HCT116 (cell line): Measurements from ENCODE around the gene QSOX1. TPM values are rescaled to one million over a fixed set of nuclear protein-coding genes. Genes with fewer than 3 reads are reported as not detected.

ENCODE experiments used
- ATAC-seq: fragments of 200-7000 bp; cut with Tn5 transposase; 2 replicates; pipeline ENCODE4 v1.9.1; 2020; ENCODE audit warnings: mild to moderate bottlenecking, moderate library complexity
- BruUV-seq: library from RNA; stranded (reverse); fragments of 400-500 nt; replicated peaks from 2 replicates; lab custom pipeline; 2021; lab: Mats Ljungman, UMichigan
- CTCF ChIA-PET: fragments of 300-600 bp; sonication (Branson Sonifier 250); formaldehyde crosslinking; loops from one replicate; lab custom pipeline; 2021; ENCODE audit warnings: antibody characterized with exemption; lab: Charles Lee
- POLR2A ChIA-PET: fragments of 300-600, 350-600 bp; sonication (Branson Sonifier 250); formaldehyde crosslinking; loops from one replicate; lab custom pipeline; 2021; ENCODE audit warnings: antibody characterized with exemption; lab: Charles Lee
- RAD21 ChIA-PET, 2 experiments: fragments of 300-600 bp; sonication (Branson Sonifier 250); formaldehyde crosslinking; loops; one replicate each; lab custom pipeline; 2023; ENCODE audit warnings: low total read pairs in 2 of 2; ENCODE audit not compliant: uncharacterized antibody in 2 of 2, unreplicated experiment in 2 of 2, low non-redundant PET in 1 of 2; lab: Charles Lee
- DNase-seq: peaks from one replicate; pipeline ENCODE4 v3.0.0-alpha.2; 2010; ENCODE audit warnings: low read depth, low spot score
- H2AFZ ChIP-seq: fragments of 200-600 bp; shearing (Covaris generic), sonication (generic); 2 replicates; pipeline ENCODE4 v1.6.1; 2017; ENCODE audit warnings: low read depth, mixed run types, mixed read lengths, antibody characterized with exemption, low read length; ENCODE audit not compliant: poor library complexity, severe bottlenecking
- H3K27ac ChIP-seq: 2 replicates; pipeline ENCODE4 v1.5.1; 2012; ENCODE audit warnings: low read depth, low read length
- H3K27me3 ChIP-seq: fragments of 200-600 bp; sonication (generic); 2 replicates; pipeline ENCODE4 v1.6.1; 2016; ENCODE audit warnings: mixed run types, low read length, mixed read lengths; ENCODE audit not compliant: insufficient read depth
- H3K36me3 ChIP-seq, 2 experiments: fragments of 200-500 bp in 1 of 2; fragments of 200-600 bp in 1 of 2; sonication (Bioruptor generic) in 1 of 2; sonication (generic) in 1 of 2; 2 replicates each; pipeline versions ENCODE4 v1.5.1 to v1.6.1; 2014 to 2016; ENCODE audit warnings: low read length in 2 of 2, inconsistent platforms in 1 of 2, mixed read lengths in 1 of 2, mixed run types in 1 of 2; ENCODE audit not compliant: insufficient read depth in 2 of 2, control insufficient read depth in 1 of 2
- H3K4me1 ChIP-seq, 2 experiments: fragments of 200-600 bp in 1 of 2; sonication (generic) in 1 of 2; 2 replicates each; pipeline versions ENCODE4 v1.5.1 to v1.6.1; 2012 to 2017; ENCODE audit warnings: low read length in 2 of 2, inconsistent platforms in 1 of 2, mild to moderate bottlenecking in 1 of 2, mixed read lengths in 1 of 2, mixed run types in 1 of 2, moderate library complexity in 1 of 2; ENCODE audit not compliant: insufficient read depth in 2 of 2, control insufficient read depth in 1 of 2
- H3K4me2 ChIP-seq: fragments of 200-600 bp; sonication (generic); 2 replicates; pipeline ENCODE4 v1.6.1; 2017; ENCODE audit warnings: mixed run types, low read length, mixed read lengths
- H3K4me3 ChIP-seq, 2 experiments: fragments of 200-600 bp in 1 of 2; sonication (generic) in 1 of 2; replicated peaks in 1 of 2; 2 replicates each; pipeline ENCODE4 v1.5.1; 2011 to 2016; ENCODE audit warnings: low read length in 2 of 2, control low read depth in 1 of 2, low read depth in 1 of 2, mild to moderate bottlenecking in 1 of 2, mixed read lengths in 1 of 2, mixed run types in 1 of 2
- H3K79me2 ChIP-seq: fragments of 200-600 bp; sonication (generic); 2 replicates; pipeline ENCODE4 v1.6.1; 2017; ENCODE audit warnings: mild to moderate bottlenecking, mixed run types, low read length, moderate library complexity, mixed read lengths; ENCODE audit not compliant: insufficient read depth
- H3K9ac ChIP-seq: fragments of 200-600 bp; sonication (generic); 2 replicates; pipeline ENCODE4 v1.6.1; 2016; ENCODE audit warnings: low read length, mixed read lengths
- H3K9me2 ChIP-seq: fragments of 200-600 bp; sonication (generic), shearing (Covaris generic); 2 replicates; pipeline ENCODE4 v1.6.1; 2017; ENCODE audit warnings: mixed run types, mild to moderate bottlenecking, moderate library complexity; ENCODE audit not compliant: insufficient read depth
- H3K9me3 ChIP-seq, 2 experiments: fragments of 200-500 bp in 1 of 2; fragments of 200-600 bp in 1 of 2; sonication (Bioruptor generic) in 1 of 2; sonication (generic) in 1 of 2; 2 replicates each; pipeline ENCODE4 v1.6.1; 2014 to 2017; ENCODE audit warnings: low read length in 2 of 2, mixed read lengths in 2 of 2, inconsistent platforms in 1 of 2, low read depth in 1 of 2, mild to moderate bottlenecking in 1 of 2, mixed run types in 1 of 2, moderate library complexity in 1 of 2; ENCODE audit not compliant: control insufficient read depth in 1 of 2, insufficient read depth in 1 of 2
- H4K20me1 ChIP-seq: fragments of 200-600 bp; sonication (generic), shearing (Covaris generic); 2 replicates; pipeline ENCODE4 v1.6.1; 2017; ENCODE audit warnings: mixed run types, mild to moderate bottlenecking, moderate library complexity; ENCODE audit not compliant: insufficient read depth
- EGR1 ChIP-seq: IDR thresholded peaks from 2 replicates; pipeline ENCODE4 v1.6.1; 2012; ENCODE audit warnings: low read depth
- EZH2 ChIP-seq: fragments of 200-600 bp; sonication (generic); IDR thresholded peaks from 2 replicates; pipeline ENCODE4 v1.6.1; 2017; ENCODE audit warnings: antibody characterized with exemption, mixed run types
- EZH2phosphoT487 ChIP-seq: fragments of 200-600 bp; IDR thresholded peaks from 2 replicates; pipeline ENCODE4 v1.6.1; 2018; ENCODE audit warnings: antibody characterized with exemption, borderline replicate concordance
- JUND ChIP-seq: IDR thresholded peaks from 2 replicates; pipeline ENCODE4 v1.6.1; 2012
- POLR2AphosphoS5 ChIP-seq: IDR thresholded peaks from 2 replicates; pipeline ENCODE4 v1.6.1; 2011; ENCODE audit warnings: mild to moderate bottlenecking, low read depth, low read length, moderate library complexity
- RAD21 ChIP-seq: IDR thresholded peaks from 2 replicates; pipeline ENCODE4 v1.6.1; 2012; ENCODE audit warnings: low read depth, mild to moderate bottlenecking
- SIN3A ChIP-seq: IDR thresholded peaks from 2 replicates; pipeline ENCODE4 v1.6.1; 2012; ENCODE audit warnings: low read depth
- TCF7L2 ChIP-seq: IDR thresholded peaks from 2 replicates; pipeline ENCODE4 v1.7.0; 2011; ENCODE audit warnings: borderline replicate concordance, inconsistent platforms; ENCODE audit not compliant: insufficient read depth, insufficient read length; ENCODE audit errors: extremely low read depth
- intact Hi-C: fragments of 100-400 bp; cut with micrococcal nuclease; formaldehyde crosslinking; loops from 2 replicates; pipeline ENCODE4 v1.10.0; 2022
- total RNA-seq: library from RNA; stranded (reverse); gene quantifications from one replicate; pipeline ENCODE4 v1.2.1, GENCODE V29; 2021; ENCODE audit not compliant: unreplicated experiment
- TF ChIP-seq, protein P1 (sequence below), 3 experiments: fragments of 200-600 bp in 1 of 3; sonication (generic) in 1 of 3; IDR thresholded peaks in 2 of 3; conservative IDR thresholded peaks in 1 of 3; 2 replicates each; pipeline ENCODE4 v1.5.1; 2012 to 2017; ENCODE audit warnings: low read depth in 2 of 3, low read length in 2 of 3, antibody characterized with exemption in 1 of 3, borderline replicate concordance in 1 of 3, control low read depth in 1 of 3, mild to moderate bottlenecking in 1 of 3, mixed read lengths in 1 of 3, mixed run types in 1 of 3, moderate library complexity in 1 of 3; ENCODE audit not compliant: insufficient read depth in 1 of 3
- TF ChIP-seq, protein P2 (sequence below): IDR thresholded peaks from 2 replicates; pipeline ENCODE4 v1.6.1; 2012

QSOX1 gene
- total RNA-seq, 1 experiment from 2014 or later: 89.2 TPM

DNA sequence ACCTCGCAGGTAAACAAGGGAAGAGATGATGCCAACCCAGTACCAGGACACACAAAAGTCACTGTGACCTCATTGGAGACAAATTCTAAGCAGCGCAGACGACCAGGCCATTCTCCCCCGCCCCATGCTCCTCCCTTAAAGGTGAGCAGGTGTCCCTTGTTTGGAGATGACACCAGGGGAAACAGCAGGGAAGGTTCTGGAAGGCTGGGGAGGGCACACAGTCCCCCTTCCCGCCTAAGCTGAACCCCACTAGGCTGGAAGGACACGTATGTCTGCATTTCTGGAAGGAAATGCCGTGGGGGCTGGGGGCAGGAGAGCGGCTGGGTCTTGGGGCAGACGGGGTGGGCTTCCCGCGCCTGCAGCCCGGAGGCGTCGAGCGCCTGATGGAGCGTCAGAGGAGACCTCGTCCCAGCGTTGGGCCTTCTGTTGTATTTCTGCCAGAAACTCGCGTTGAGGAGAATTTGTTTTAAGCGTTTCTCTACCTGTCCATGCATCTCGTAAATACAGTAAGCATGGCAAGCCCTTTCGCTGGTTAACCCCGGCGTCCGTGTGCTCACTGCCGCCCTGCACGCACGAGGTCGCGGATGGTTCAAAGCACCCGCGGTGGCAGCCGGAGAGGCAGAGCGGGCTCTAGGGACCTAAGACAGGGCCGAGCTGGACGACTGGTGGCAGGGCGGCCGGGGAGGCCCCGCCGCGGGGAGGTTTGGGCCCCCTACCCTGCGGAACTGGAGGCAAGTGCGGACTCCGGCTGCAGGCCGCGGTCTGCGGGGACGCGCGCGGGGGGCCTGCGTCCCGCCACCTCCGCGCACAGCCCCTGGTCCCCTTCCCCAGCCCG is 74.2 kb downstream of the QSOX1 start:
- ATAC-seq: no peak
- Histone ChIP-seq H4K20me1 (no peaks in the 10 kb centered on the region), H3K4me1 (peaks cover 10 to 28% of the 10 kb centered on the region in 2 experiments), H3K9me2 (no peaks in the 10 kb centered on the region)
- CTCF ChIA-PET: no interaction called here
- no peak for TF ChIP-seq EGR1
- TF ChIP-seq TCF7L2: no peak
- TF ChIP-seq EZH2: no peak
- TF ChIP-seq, protein P1, sequence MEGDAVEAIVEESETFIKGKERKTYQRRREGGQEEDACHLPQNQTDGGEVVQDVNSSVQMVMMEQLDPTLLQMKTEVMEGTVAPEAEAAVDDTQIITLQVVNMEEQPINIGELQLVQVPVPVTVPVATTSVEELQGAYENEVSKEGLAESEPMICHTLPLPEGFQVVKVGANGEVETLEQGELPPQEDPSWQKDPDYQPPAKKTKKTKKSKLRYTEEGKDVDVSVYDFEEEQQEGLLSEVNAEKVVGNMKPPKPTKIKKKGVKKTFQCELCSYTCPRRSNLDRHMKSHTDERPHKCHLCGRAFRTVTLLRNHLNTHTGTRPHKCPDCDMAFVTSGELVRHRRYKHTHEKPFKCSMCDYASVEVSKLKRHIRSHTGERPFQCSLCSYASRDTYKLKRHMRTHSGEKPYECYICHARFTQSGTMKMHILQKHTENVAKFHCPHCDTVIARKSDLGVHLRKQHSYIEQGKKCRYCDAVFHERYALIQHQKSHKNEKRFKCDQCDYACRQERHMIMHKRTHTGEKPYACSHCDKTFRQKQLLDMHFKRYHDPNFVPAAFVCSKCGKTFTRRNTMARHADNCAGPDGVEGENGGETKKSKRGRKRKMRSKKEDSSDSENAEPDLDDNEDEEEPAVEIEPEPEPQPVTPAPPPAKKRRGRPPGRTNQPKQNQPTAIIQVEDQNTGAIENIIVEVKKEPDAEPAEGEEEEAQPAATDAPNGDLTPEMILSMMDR (IDR thresholded peaks at IDR 0.05 in 2 of 3, conservative IDR thresholded peaks at IDR 0.05 in 1 of 3; ENCODE audit: borderline replicate concordance in 1 of 3, insufficient read depth in 1 of 3, low read depth in 2 of 3, low read length in 2 of 3): no peak
- TF ChIP-seq EZH2phosphoT487: no peak
- no peak for TF ChIP-seq RAD21
- TF ChIP-seq, protein P2, sequence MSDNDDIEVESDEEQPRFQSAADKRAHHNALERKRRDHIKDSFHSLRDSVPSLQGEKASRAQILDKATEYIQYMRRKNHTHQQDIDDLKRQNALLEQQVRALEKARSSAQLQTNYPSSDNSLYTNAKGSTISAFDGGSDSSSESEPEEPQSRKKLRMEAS: no peak
- TF ChIP-seq JUND: no peak
- TF ChIP-seq SIN3A: no peak
- TF ChIP-seq POLR2AphosphoS5: no peak
- TF ChIP-seq, all 23 proteins: peak for 0
- Histone ChIP-seq H3K4me3 (peak overlapping the region in 1 of 2 experiments; percentile 71; a peak in 3 of 4 replicates), H2AFZ (no peak overlapping the region), H3K27me3 (0 out of 2 replicates have a peak, but pooled peaks cover 8% of the 10 kb centered on the region), H3K9ac (no peak overlapping the region), H3K27ac (no peak overlapping the region), H3K79me2 (no peaks in the 10 kb centered on the region), H3K9me3 (no peaks in the 10 kb centered on the region), H3K4me2 (peak overlapping the region; percentile 100), H3K36me3 (no peaks in the 10 kb centered on the region)
- RAD21 ChIA-PET: no interaction called here
- POLR2A ChIA-PET: no interaction called here
- no peak for DNase-seq
- BruUV-seq: no TSS peak
- intact Hi-C loops: no loop called here
